HG03108 (cell line): Measurements from ENCODE around the gene POTEH.
"Not testable (repeated sequence)": the region's sequence is repeated elsewhere in the genome, so short reads cannot be mapped to it uniquely, and the experiment has no call there.

Experiments used
- ATAC-seq: cut with Tn5 transposase; IDR thresholded peaks from one replicate; pipeline ENCODE4 v1.9.1; 2021; ENCODE audit warnings: moderate library complexity; ENCODE audit not compliant: unreplicated experiment

POTEH gene

DNA sequence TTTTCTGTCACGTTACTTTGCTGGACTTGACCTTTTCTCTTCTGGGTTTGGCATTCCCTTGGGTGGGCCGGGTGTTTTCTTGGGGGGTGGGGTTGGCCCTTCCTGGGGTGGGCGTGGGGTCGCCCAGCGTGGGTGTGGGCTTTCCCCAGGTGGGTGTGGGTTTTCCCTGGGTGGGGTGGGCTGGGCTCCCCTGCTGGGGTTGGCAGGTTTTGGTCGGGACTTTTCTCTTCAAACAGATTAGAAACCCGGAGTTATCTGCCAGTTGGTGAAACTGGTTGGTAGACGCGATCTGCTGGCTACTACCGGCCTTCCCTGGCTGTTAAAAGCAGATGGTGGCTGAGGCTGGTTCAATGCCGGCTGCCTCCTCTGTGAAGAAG, at the start of gene POTEH:
TSS of gene POTEH (plus strand) at position 278 of the 377 bp plus-strand sequence. CDS start at position 330, 52 bp downstream.
- not testable (repeated sequence) for ATAC-seq

DNA sequence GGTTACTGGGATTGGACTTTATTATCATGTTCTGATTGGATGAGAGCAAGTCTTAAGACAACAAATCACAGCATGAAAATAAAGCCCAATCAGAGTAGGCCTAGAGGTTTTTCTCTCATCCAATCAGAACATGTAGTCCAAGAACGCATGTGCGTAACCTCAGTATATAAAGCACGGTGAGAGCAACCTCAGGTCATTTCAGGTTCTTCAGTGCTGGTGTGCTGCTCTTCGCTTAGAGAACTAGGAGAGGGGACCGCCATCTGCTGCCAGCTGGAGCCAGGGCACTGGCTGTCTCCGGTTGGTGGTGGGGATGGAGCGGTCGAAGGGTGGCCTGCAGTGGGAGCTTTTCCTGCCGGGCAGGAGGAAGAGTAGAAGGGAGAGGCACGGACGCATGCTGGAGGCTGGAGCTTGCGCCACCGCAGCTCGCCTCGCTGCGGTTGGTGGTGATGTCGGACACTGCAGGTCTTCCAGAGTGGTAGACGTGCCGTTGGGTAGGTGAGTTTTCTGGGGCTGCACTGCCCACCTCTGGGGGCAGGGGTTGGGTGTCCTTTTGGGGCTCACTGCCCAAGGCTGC, 47.5 kb upstream of the POTEH start:
- ATAC-seq: not testable (repeated sequence)

DNA sequence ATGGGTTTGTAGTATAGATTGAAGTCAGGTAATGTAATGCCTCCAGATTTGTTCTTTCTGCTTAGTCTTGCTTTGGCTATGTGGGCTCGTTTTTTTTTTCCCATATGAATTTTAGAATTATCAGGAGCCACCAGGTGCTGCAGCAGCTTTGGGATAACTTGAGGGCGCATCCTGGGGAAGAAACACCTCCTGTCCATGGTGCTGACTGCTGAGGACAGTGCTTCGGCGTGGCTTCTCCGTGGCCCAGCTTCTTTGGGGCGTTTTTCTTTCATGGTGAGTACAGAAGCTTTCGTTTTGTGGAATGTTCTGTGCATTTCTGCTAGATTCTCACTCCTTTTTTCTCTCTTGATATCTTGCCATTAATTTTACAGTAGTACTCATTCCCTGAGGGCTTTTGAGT, 37.9 kb upstream of the POTEH start:
- ATAC-seq: not testable (repeated sequence)

DNA sequence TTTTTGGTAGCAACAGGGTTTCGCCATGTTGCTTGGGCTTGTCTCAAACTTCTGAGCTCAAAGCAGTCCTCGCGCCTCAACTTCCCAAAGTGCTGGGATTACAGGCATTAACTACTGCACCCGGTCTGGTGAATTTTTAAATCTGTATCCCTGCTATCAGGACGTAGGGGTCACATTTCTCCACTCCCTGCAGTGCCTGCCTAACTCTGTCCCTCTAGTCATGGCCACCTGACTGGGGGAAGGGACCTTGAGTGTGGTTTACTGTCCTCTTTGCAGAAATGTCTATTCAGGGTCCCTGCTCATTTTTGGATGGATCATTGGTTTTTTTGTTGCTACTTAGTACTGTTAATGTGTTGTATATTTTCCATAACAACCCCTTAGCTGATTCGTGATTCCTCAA, 37.1 kb upstream of the POTEH start:
- ATAC-seq: not testable (repeated sequence)

DNA sequence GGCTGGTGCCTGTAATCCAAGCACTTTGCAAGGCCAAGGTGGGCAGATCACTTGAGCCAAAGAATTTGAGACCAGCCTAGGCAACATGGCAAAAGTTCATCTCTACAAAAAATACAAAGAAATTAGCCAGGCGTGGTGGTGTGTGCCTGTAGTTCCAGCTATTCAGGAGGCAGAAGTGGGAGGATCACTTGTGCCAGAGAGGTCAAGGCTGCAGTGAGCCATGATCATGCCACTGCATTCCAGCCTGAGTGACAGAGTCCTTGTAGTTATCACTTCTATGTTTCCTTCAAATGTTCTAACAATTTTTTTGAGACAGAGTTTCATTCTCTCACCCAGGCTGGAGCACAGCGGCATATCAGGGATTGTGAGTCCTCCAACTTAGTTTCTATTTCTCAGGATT, 36.6 kb upstream of the POTEH start:
- not testable (repeated sequence) for ATAC-seq

DNA sequence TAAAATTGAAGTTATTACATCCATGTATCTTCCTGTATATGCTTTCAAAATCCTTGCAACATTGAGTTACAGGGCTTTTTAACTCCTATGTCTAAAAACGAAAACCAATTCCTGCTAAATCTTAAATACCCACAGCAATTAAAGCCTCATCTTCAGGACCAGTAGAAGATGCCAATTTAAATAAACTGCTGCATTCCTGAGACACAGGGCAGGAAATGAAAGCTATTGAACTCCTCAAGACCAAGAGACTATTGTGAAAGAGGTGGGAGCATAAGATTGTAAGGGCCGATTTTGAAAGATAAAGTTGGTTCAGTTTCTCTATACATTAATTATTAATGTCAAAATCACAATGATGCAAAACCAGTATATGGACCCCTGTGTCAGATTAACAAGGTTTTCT, 28.7 kb upstream of the POTEH start:
- ATAC-seq: not testable (repeated sequence)

DNA sequence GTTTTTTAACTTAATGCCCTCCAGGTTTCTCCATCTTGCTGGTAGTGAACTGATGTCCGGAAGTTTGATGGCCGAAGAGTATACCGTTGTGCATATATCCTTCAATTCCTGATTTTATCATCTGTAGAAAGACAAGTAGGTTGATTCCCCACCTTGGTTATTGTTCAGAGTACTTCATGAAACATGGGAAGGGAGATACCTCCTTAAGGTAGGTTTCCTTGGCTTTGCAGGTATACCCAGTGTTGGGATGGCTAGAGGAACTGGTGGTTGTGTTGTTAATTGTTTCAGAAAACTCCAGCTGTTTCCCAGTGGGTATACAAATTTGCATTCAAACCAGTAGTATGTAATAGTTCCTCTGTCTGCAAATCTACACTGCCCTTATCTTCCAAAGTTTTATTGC, 25.1 kb upstream of the POTEH start:
- not testable (repeated sequence) for ATAC-seq

DNA sequence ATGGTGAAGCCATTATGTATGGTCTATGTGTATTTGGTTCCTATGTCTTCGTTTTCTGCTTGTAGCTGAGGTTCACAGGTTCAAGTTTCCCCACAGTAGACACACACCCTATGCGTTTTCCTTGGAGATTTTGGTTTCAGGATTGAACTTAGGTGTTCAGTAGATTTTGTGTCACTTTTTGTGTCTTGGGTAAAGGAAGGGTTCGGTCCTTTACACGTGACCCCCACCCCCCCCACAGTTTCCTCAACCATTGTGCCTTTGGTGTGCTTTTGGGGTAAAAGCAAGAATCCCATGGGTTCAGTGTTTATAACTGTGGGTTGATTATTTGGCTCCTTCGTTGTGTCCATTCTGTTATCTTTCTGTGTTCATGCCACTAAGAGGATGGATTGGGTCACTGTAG, 24.3 kb upstream of the POTEH start:
- ATAC-seq: not testable (repeated sequence)

DNA sequence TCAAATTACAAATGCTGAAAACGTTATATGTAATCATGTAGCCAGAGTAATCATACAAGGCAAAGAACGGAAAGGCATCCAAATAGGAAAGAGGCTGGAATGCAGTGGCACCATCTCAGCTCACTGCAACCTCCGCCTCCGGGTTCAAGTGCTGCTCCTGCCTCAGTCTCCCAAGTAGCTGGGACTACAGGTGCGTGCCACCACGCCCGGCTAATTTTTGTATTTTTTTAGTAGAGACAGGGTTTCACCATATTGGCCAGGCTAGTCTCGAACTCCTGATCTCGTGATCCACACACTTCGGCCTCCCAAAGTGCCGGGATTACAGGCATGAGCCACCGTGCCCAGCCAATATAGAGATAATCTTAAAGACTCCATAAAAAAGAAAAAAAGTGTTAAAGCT, 20.4 kb upstream of the POTEH start:
- not testable (repeated sequence) for ATAC-seq

DNA sequence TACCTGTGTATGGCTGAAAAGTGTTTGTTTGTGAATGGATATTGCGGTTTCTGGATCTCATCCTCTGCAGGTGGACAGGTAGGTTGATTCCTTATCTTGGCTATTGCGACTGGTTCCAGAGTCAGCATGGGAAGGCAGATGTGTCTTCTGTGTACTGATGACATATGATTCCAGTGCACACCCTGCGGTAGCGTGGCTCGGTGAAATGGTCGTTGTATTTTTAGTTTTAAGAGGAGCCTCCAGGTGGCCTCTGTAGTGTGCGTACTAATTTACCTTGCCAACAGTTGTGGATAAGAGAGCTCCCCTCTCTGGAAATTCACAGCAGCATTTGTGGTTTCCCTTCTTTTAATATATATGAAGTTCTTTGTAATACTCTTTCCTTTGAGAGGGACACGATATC, 10.1 kb upstream of the POTEH start:
- ATAC-seq: not testable (repeated sequence)

DNA sequence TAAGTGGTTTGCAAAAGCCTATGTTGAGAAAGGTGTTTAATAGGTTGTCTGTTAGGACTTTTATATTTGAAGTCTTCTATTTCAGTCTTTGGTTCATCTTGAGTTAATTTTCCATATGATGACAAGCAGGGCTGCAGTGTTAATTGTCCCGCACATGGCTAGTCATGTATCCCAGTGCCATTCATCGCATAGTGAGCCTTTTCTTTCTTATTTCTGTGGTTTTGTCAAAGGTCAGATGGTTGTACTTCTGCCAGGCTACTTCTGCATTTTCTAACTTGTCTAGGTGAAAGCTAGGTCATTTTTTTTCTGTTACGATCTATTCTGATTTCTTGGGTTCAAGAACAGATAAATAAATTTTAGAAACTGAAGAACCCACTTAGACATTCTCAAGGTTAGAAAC, 5.7 kb upstream of the POTEH start:
- ATAC-seq: not testable (repeated sequence)

DNA sequence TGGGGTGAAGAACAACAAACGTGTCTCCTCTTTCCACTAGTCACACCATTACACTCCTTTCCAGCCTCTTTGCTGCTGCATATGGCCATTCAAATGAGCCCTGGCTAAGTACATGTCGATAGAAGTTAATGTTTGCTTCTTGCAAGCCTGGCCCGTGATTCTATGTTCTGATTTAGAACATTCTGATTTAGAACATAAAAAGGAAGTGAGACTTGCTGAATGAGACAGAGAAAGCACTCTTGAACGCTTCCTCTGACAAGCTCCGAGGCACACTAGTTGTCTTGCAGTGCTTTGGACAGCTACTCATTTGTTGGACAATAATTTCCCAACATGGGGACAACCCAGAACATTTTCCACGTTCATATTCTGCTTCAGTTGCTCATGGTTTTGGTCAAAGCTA, 5.1 kb upstream of the POTEH start:
- ATAC-seq: not testable (repeated sequence)

DNA sequence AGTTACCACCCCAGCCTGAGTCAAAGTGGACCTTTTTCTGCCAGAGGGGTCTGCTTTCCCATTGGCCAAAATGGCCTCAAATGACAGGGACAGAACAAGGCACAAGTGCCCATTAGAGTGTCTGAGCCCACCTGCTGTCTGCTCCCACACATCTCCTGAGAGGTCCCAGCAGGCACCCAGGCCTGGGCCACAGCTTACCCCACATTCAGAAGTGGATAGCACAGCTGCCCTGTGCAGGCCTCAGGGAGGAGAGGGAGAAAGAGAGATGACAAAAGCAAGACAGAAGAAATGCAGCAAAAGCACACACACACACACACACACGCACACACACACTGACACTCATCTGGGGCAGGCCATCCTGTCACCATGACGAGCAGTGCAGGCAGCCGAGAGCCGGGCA, 4.2 kb upstream of the POTEH start:
- ATAC-seq: not testable (repeated sequence)

DNA sequence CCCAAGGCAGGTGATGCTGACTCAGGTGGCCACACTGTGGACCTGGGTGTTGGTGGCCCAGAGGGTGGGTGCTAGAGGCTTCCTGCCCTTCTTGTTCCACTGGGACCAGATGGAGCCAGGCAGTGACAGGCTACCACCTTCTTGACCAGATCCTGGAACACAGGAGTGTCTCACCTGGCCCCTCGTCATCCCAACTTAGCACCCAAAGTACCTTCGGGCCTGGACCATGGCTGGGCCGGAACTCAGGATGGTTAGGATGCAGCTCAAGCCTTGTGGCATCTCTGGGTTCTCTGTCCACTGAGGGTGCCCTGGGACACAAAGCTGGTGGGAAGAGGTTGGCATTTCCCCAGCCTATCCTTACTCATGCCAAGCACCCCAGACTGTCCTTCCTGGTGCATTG, 2.7 kb upstream of the POTEH start:
- ATAC-seq: not testable (repeated sequence)

DNA sequence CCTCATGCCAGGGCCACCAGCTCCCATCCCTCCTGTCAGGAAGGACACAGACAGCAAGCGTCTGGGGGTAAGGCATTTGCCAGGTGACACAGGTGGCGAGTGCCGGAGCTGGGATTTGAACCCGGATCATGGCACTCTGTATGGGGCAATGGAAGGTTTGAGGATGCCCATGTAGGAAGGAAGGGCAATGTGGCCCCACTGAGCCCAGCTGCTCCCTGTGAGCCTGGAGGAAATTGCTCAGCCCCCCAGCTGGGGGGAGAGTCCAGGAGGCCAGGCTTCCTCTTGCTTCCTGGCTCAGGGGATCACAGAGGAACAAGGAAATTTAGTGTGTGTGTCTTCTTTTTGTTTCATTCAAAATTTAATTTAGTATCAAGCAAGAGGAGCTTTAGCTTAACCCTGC, 2.1 kb upstream of the POTEH start:
- ATAC-seq: not testable (repeated sequence)

DNA sequence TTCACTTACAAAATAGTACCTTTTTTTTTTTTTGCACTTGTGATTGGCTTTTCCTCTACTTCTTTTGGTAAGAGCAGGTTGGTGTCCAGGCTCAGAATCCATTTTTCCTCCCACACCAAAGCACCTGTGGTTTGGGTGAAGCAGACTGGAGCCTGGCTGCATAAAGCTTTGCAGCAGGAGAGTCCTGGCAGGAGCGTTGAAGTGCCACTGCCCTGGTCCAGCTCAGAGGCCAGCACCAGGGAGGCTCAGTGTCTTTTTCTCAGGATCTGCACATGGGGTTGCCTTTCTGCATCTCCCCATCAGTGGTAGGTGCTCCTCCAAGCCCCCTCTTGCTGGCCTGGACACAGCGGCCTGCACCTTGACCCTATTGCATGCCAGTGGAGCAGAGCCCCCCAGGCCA, 1.7 kb upstream of the POTEH start:
- not testable (repeated sequence) for ATAC-seq

DNA sequence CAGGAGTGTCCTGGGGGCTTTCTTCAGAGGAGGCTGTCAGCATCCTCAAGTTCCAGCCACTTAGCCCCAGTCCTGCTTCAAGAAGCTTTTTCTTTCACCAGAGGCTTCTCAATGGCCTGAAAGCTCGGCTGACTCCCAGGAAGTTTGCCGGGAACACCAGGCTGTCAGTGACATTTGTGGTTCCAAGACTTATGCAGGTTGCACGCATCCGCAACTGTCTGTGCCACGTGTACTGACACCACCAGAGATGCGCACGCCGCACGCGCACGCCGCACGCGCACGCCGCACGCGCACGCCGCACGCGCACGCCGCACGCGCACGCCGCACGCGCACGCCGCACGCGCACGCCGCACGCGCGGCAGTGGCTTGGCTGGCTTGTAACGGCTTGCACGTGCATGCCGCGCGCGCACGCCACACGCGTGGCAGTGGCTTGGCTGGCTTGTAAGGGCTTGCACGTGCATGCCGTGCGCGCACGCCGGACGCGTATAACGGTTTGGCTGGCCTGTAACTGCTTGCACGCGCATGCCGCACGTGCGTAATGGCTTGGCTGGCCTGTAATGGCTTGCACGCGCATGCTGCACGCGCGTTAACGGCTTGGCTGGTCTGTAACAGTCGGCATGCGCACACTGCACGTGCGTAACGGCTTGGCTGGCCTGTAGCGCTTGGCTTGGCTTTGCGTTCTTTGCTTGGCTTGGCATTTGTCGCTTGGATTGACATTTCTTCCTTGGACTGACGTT, 646 bp upstream of the POTEH start:
- ATAC-seq: not testable (repeated sequence)

DNA sequence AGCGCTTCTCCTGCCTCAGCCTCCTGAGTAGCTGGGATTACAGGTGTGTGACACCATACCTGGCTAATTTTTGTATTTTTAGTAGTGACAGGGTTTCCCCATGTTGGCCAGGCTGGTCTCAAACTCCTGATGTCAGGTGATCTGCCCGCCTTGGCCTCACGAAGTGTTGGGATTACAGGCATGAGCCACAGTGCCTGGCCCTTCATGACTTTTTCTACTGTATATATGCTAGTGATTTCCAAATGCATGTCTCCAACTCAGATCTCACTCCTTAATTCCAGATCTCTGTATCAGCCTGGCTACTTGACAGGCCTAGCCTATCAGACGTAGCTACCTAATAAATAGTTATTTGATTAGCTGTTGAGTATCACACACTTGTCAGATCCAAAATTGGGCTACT, 23.8 kb downstream of the POTEH start:
- not testable (repeated sequence) for ATAC-seq

DNA sequence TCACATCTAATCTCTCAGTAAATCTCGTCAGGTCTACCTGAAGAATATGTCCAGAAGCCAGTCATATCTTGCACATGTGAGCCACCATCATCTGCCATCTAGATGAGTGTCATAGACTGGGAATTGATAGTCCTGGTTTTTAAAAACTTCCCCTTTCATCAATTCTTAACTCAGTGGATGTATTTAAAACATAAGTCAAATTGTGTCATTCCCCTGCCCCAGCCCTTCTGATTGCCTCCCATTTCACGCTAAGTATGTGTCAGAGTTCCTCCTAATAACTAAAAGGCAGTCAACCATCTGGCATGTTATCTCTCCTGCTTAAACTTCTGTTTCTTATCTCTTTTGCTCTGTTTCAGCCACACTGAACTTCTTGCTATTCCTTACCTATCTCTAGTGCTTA, 24.3 kb downstream of the POTEH start:
- not testable (repeated sequence) for ATAC-seq

DNA sequence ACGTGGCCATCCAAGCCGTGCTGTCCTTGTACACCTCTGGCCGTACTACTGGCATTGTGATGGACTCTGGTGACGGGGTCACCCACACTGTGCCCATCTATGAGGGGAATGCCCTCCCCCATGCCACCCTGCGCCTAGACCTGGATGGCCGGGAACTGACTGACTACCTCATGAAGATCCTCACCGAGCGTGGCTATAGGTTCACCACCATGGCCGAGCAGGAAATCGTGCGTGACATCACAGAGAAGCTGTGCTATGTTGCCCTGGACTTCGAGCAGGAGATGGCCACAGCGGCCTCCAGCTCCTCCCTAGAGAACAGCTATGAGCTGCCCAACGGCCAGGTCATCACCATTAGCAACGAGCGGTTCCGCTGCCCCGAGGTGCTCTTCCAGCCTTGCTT, 32.1 kb downstream of the POTEH start:
- not testable (repeated sequence) for ATAC-seq

DNA sequence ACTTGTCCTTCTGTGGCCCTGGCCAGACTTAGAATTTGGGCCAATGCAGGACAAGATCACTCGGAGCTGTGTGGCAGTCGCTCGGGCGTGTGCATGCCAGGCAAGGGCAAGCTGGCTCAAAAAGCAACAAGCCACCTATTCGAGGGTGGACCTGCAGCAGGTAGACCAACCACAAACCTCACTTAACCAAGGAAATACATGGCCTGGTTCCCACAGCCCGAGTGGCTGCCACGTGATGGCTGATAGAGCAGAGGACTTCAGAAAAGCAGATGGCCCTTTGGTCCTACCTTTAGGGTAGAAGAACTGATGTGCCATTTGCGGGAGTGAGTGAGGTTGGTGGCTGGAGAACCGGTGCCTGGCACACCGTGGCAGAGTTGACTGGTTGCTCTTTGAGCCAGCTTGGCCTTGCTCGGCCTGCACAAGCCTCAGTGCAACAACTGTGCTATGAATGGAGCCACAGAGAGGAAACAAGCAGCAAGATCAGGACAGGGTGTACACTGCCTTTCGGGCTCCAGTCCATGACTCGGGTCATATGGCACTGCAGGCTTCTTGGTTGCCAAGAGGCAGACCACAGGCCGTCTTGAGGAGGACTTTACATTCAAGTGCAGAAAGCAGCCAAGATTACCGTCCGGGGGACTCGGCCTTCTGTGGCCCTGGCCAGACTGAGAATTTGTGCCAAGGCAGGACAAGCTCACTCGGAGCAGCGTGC, 39.5 kb downstream of the POTEH start:
- not testable (repeated sequence) for ATAC-seq

DNA sequence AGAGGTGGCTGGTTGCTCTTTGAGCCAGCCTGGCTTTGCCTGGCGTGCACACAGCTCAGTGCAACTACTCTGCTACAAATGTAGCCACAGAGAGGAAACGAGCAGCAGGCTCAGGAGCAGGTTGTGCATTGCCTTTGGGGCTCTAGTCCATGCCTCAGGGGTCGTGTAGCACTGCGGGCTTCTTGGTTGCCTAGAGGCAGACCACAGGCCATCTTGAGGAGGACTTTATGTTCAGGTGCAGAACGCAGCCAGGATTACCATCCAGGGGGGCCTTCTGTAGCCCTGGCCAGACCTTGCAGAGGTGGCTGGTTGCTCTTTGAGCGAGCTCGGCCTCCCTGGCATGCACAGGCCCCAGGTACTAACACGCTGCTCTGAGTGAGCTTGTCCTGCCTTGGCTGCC, 41.2 kb downstream of the POTEH start:
- not testable (repeated sequence) for ATAC-seq
